Measurements from ENCODE around the gene HARBI1.

Gene HARBI1

DNA sequence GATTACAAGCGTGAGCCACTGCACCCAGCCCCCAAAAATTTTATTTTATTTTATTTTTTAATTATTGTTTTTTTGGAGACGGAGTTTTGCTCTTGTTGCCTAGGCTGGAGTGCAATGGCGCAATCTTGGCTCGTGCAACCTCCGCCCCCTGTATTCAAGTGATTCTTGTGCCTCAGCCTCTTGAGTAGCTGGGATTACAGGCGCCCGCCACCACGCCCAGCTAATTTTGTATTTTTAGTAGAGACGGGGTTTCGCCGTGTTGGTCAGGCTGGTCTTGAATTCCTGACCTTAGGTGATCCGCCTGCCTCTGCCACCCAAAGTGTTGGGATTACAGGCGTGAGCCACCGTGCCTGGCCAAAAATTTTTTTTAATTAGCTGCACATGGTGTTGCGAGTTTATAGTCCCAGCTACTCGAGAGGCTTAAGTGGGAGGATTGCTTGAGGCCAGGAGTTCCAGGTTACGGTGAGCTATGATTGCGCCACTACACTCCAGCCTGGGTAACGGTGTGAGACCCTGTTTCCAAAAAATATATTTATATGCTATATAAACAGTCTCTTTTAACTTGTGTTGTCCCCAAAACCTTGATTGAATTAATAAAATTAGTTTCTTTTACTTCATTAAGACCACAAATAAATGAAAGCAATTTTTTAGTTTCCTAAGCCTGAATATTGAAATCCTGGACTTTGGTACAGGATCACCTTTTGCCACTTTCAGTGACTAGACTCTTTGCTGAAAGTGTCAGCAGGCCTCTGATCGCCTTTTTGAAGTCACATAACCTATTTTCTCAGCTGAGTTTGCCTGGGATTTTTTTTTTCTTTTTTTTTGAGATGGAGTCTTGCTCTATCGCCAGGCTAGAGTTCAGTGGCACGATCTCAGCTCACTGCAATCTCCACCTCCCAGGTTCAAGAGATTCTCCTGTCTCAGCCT lies 16.5 kb upstream of the HARBI1 start:
- no peak for DNase-seq

GRCh38 chr11:46632502-46632901 lies 15.5 kb upstream of the HARBI1 start:
- DNase-seq: no peak

- DNase-seq: no peak
These were observed 14.6 kb upstream of the HARBI1 start for GRCh38 chr11:46631676-46632075.

DNA sequence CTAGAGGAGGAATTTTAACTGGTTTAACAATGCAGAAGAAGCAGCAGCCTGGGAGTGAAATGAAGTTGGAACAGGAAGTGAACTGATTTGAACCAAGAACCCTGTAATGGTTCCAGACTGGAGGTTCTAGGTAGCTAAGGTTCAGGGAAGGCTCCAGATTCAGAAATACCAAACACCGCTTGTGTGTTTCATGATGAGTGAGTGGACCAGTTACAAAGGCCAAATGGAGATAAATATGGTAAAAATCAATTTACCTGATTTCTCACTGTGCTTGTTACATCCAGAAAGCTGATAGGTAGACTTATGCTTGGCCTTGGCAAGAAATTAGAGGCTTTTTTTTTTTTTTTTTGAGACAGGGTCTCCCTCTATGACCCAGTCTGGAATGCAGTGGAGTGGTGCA lies 13.2 kb upstream of the HARBI1 start:
- no peak for DNase-seq

DNA sequence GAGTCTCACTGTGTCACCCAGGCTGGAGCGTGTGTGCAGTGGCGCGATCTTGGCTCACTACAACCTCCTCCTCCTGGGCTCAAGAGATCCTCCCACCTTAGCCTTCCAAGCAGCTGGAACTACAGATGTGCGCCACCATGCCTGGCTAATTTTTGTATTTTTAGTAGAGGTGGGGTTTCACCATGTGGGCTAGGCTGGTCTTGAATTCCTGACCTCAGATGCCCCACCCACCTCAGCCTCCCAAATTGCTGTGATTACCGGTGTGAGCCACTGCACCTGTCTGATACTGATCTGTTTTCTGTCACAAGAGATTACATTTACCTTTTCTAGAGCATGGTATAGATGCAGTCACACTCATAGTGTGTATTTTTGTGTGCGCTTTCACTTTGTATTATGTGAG lies 11.9 kb upstream of the HARBI1 start:
- no peak for DNase-seq

DNA sequence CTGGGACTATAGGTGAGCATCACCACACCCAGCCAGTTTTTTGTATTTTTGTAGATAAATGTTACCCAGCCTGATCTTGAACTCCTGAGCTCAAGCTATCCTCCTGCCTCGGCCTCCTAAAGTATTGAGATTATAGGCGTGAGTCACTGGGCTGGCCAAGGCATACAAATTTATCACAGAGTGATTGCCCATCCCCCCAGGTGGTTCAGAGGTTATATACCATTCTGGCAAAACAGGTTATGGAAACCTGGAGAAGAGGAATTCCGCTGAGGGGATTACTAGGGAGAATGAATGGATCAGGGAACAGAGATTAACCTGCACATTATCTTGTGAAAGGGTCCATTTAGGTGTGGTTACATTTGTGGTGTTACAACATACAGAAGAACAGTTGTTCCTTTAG lies 8.4 kb upstream of the HARBI1 start:
- no peak for DNase-seq

GRCh38 chr11:46618837-46619236 lies 1.8 kb upstream of the HARBI1 start:
- no peak for DNase-seq

- DNase-seq: no peak
These were observed 916 bp upstream of the HARBI1 start for GRCh38 chr11:46617972-46618314.

DNA sequence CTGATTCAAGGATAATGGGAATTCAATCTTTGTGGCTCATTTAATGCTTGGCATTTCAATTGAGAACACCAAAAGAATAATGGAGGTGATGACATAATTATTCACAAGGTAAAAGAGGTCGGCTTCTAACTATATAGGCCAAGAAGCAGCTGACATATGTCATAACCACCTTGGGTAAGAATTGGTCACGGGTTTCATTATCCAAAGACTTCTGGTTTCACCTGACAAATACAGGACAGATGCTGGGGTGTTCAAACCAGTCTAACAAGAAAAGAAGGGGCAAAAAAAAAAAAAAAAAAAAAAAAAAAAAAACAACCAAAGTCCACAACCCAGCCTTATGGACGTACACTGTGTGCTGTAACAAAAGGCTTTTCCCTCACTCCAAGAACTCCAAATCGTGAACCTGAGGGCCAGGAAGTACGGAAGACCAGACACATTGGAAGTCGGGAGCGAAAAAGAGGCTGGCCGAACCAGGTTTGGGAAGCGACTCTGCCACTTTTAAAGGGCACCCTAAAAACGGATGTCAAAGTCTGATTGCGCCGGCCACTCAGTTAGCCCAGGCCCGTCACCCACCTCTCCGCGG lies 385 bp downstream of the HARBI1 start:
- DNase-seq: no peak

DNA sequence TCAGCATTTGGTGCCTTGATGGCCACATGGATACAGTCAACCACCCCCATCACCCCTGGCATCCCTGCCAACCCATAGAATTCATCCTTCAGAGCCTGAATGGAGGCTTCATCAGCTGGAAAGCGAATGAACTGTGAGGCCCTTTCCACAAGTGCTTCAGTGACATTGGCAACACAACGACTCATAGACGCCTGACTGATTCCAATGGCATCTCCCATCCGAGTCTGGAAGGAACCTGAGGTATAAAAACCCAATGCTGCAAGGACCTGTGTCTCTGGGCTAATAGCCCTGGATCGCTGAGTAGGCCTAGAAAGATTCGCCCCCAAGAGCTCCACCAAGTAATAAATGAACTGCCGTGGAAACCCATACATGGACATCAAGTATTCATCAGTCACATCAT lies 1.3 kb downstream of the HARBI1 start:
- no peak for DNase-seq

DNA sequence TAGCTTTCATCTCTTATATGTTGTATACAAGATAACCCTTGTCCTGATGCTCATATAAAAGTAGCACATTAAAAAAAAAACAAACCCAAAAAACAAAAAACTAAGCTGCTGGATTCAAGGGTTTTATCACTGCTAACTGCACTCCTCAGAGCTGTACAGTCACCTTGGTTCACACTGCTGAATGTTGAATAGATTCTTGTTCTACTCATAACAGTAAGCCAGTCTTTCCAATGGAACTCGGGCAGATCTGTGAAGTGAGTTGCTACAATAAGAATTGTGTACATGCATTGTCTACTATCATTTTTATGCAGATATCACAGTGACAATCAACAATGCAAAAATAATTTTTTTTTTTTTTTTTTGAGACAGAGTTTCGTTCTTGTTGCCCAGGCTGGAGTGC lies 4.7 kb downstream of the HARBI1 start:
- DNase-seq: no peak

DNA sequence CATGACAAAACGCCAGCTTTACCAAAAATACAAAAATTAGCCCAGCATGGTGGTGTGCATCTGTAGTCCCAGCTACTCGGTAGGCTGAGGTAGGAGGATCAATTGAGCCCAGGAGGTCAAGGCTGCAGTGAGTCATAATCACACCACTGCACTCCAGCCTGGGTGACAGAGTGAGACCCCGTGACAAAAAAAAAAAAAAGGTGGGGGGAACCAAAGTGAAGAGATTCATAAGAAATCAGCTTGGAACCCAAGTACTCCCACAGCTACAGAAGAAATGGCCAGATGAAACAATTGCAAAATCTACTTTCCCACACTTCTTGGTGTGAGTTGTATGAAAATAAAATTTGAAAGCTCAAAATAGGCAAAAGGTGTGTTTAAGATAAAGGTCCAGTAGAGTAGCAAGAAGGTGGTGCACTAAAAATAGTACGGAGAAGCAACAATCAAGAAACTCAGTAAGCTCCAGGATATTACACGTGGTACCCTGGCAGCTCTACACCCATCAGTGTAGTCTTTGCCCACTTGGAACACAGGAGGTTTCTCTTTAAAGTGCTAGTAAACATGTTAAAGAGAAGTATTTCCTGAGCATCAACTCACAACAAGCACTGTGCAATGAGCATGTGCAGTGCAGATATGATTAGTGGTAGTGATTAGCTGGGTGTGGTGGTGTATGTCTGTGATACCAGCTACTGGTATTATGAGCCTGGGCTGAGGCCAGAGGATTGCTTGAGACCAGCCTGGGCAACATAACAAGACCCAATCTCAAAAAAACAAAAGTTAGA lies 5.3 kb downstream of the HARBI1 start:
- DNase-seq: no peak

DNA sequence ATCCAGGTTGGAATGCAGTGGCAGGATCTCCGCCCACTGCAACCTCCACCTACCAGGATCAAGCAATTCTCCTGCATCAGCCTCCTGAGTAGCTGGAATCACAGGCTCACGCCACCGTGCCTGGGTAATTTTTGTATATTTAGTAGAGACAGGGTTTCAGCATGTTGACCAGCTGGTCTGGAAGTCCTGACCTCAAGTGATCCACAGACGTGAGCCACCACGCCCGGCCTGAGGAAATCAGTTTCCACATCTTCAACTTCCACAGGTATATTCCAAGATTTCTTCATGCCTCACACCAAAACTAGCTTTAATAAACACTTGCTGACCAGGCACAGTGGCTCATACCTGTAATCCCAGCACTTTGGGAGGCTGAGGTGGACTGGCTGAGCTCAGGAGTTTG lies 7.6 kb downstream of the HARBI1 start:
- no peak for DNase-seq

- no peak for DNase-seq
These were observed 9.5 kb downstream of the HARBI1 start for GRCh38 chr11:46607516-46607915.

GRCh38 chr11:46604796-46605195 lies 12.2 kb downstream of the HARBI1 start:
- DNase-seq: no peak

GRCh38 chr11:46603704-46604308 lies 13.2 kb downstream of the HARBI1 start:
- no peak for DNase-seq

DNA sequence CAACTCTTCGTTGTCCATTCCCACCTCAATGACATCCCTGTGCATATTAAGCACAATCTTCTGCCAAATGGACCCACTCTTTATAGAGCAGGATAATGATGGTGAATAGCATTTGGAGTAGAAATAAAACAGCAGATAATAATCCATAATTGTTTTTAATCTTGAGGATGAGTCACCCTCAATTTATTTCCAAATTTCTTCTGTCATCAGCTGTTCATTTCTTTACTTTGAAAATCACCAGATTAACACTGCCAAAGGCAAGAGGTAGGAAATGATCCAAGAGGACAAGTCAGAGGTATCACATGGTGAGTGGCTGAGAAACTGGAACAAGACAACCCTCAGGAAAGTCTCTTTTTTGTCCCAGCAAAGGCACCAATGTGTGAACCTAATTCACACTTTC lies 15.9 kb downstream of the HARBI1 start:
- no peak for DNase-seq

DNA sequence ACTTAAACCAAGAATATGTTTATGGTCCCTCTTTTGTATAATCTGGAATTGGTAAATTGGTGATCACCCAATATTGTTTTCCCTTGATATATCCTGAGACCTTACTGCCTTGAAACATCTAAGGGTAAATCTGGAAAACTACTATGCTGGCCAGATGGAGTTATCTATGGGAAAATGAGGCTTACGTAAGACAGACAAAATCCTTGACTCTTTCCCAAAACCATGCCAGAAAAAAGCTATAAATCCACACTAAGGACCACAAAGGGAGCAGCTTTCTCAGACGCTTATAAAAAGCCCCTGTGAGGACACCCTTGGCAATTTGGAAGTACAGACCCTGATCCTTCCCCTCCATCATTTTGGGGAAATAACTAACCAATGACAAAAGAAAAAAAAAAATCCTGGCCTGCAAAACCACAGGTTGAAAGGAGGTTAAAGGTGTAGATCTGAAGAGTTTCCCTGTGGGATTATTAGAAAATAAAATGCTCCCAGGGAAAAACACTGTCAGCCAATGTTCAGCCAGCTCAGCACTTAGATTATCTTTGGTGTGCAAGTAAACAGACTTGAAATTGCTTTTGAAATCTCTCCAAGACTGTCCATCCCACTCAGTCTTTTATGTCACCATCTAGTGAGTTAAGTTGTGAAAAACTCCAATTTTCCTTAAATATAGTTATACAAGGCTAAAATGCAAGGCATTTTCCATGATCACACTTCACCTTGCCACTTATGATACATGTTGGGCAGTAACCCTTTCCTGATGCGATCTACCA lies 16.6 kb downstream of the HARBI1 start:
- no peak for DNase-seq

GRCh38 chr11:46599340-46600193 lies 17.5 kb downstream of the HARBI1 start:
- DNase-seq: no peak

DNA sequence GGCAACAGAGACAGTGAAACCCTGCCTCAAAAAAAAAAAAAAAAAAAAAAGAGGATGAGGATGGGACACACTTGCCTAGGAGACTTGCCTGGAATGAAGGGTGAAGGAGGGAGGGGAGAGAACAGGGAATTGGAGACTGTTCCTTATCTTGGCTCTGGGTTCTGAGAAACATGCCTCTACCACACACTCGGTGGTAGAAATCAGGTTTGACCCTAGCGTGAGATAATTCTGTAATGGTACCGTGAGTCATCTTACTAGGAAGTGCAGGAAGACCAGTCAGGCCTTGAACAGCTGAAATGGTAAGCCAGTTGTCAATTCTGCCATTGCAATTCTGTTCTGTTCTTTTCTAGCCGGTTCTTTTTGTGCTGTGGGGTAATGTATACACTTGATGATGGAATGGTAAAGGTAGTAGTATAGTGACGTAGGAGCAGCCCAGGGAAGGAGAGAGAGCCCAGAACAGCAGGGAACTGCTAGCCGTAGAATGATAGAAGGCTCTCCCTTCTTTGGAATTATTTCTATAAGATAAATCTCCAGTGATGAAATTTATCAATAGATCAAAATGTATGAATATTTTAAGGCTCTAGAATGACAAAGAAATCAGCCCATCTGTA lies 19.3 kb downstream of the HARBI1 start:
- no peak for DNase-seq

DNA sequence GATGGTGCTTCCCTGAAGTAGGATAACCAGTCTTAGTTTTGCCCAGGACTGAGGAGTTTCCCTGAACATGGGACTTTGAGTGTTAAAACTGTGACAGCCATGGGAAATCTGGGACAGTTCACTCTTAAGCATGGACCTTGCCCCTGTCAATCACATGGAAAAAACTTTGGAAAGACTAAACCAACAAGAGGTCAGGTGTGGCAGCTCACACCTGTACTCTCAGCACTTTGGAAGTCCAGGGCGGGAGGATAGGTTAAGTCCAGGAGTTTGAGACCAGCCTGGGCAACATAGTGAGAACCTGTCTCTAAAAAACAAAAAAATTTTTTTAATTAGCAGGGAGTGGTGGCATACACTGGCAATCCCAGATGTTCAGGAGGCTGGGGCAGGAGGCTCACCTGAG lies 19.9 kb downstream of the HARBI1 start:
- no peak for DNase-seq

Measured in right hindlimb (tissue), 1 donor.